Stomach (tissue), 9 donors: Measurements from ENCODE around the gene SVOPL. TPM values are rescaled to one million over a fixed set of nuclear protein-coding genes. Genes with fewer than 3 reads are reported as not detected.

Experiments
- DNase-seq, 2 donors: peaks; one replicate each; pipeline versions ENCODE4 v3.0.0 to v3.0.0-alpha.2; 2013 to 2019
- H3K27ac ChIP-seq, 5 donors: fragments of 200-600 bp in 4 of 5; sonication (generic) in 4 of 5; one replicate each; pipeline ENCODE4 v1.5.1; 2013 to 2019; ENCODE audit warnings: mild to moderate bottlenecking in 1 of 5, moderate library complexity in 1 of 5
- H3K27me3 ChIP-seq, 3 donors: fragments of 200-600 bp; sonication (generic); one replicate each; pipeline ENCODE4 v1.5.1; 2017 to 2019; ENCODE audit warnings: mixed run types in 1 of 3
- H3K36me3 ChIP-seq, 4 donors: fragments of 200-600 bp; sonication (generic); 1 replicate in 3 of 4; 2 replicates in 1 of 4; pipeline ENCODE4 v1.5.1; 2016 to 2019
- H3K4me1 ChIP-seq, 4 donors: fragments of 200-600 bp; sonication (generic); one replicate each; pipeline ENCODE4 v1.5.1; 2016 to 2019
- H3K4me3 ChIP-seq, 4 donors: fragments of 200-600 bp; sonication (generic) in 3 of 4; one replicate each; pipeline ENCODE4 v1.5.1; 2016 to 2019; ENCODE audit warnings: mild to moderate bottlenecking in 1 of 4
- H3K9me3 ChIP-seq, 4 donors: fragments of 200-600 bp; sonication (generic); one replicate each; pipeline ENCODE4 v1.5.1; 2016 to 2019
- CTCF ChIP-seq, 7 experiments: fragments of 450-650 bp in 4 of 7; fragments of 200-600 bp in 3 of 7; sonication (generic) in 3 of 7; IDR thresholded peaks; one replicate each; pipeline ENCODE4 v1.5.1; 2016 to 2019; ENCODE audit warnings: antibody characterized with exemption in 7 of 7, control low read depth in 2 of 7, mild to moderate bottlenecking in 1 of 7
- EP300 ChIP-seq: sonication (generic); formaldehyde crosslinking; IDR thresholded peaks from one replicate; pipeline ENCODE4 v1.6.1; 2017; ENCODE audit warnings: antibody characterized with exemption
- POLR2A ChIP-seq, 4 donors: fragments of 450-650 bp; IDR thresholded peaks; one replicate each; pipeline ENCODE4 v1.6.1; 2016; ENCODE audit warnings: antibody characterized with exemption in 4 of 4, control low read depth in 2 of 4, mild to moderate bottlenecking in 1 of 4, moderate library complexity in 1 of 4
- POLR2AphosphoS5 ChIP-seq, 3 donors: sonication (generic); formaldehyde crosslinking; IDR thresholded peaks; one replicate each; pipeline ENCODE4 v1.6.1; 2016; ENCODE audit warnings: antibody characterized with exemption in 3 of 3
- WGBS, 5 donors: extraction: QIAGEN DNeasy Blood & Tissue Kit in 3 of 5; methylation state at CpG; one replicate each; pipeline versions ENCODE4 v1.1.5 to v1.1.7; 2013 to 2018; 5-methylcytosine and 5-hydroxymethylcytosine counted together
- intact Hi-C: fragments of 100-400 bp; cut with DNase I; formaldehyde crosslinking; loops from one replicate; pipeline ENCODE4 v1.15.1; 2023; ENCODE audit warnings: low total_unique reads
- polyA plus RNA-seq, 3 donors: library from polyadenylated mRNA; stranded (reverse); fragments of 200-250 nt; gene quantifications; one replicate each; pipeline ENCODE4 v1.2.3, GENCODE V29; 2013
- total RNA-seq, 5 donors: library from RNA; depleted of rRNA; stranded (reverse); fragments of >200 nt; gene quantifications; one replicate each; pipeline versions ENCODE4 v1.1.0 to v1.2.3, GENCODE V29; 2014 to 2016
- donor health status: healthy with polysubstance abuse.
- donor health status: Bipolar disorder and iron deficiency.
- donor health status: healthy.

SVOPL gene
- total and polyA plus RNA-seq, 8 donors: under 0.01 to 2.3 (median 0.13) TPM; not detected in 5

GRCh38 chr7:138656952-138657351 lies 44.2 kb downstream of the SVOPL start:
- 90 to 100% (median 96%) methylated on average over 2 of the region's 2 CpGs for WGBS, 5 donors
- no peak for DNase-seq
- no peaks in the 10 kb centered on the region for H3K4me1 ChIP-seq
- H3K36me3 ChIP-seq: no peaks in the 10 kb centered on the region
- intact Hi-C loops: no loop called here
- peaks cover 0 to 33% (median 21%) of the 10 kb centered on the region in 4 donors for H3K9me3 ChIP-seq
- no peak overlapping the region for H3K4me3 ChIP-seq
- no peak for TF ChIP-seq EP300
- no peak for TF ChIP-seq POLR2AphosphoS5 (IDR thresholded peaks at IDR 0.05)
- no peak for TF ChIP-seq CTCF (IDR thresholded peaks at IDR 0.05)
- no peak for TF ChIP-seq POLR2A (IDR thresholded peaks at IDR 0.05)
- no peak overlapping the region for H3K27ac ChIP-seq
- H3K27me3 ChIP-seq: no peaks in the 10 kb centered on the region

DNA sequence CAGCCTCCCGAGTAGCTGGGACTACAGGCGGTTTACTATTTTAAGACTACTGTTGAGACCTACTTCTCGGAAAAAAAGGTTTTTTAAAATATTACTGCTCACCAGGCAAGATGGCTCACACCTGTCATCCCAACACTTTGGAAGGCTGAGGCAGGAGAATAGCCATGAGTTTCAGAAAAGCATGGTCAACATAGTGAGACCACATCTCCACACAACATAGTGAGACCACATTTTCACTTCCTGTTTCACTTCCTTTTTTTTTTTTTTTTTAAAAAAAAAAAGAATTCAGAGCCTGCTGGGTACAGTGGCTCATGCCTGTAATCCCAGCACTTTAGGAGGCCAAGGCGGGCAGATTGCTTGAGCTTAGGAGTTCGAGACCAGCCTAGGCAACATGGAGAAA lies 46.5 kb downstream of the SVOPL start:
- Histone ChIP-seq H3K36me3 (no peaks in the 10 kb centered on the region), H3K27ac (no peak overlapping the region), H3K9me3 (peaks cover 0 to 33% (median 21%) of the 10 kb centered on the region in 4 donors), H3K27me3 (no peaks in the 10 kb centered on the region), H3K4me1 (no peaks in the 10 kb centered on the region), H3K4me3 (no peak overlapping the region)
- no peak for TF ChIP-seq POLR2A (IDR thresholded peaks at IDR 0.05)
- TF ChIP-seq CTCF (IDR thresholded peaks at IDR 0.05): no peak
- TF ChIP-seq EP300: no peak
- TF ChIP-seq POLR2AphosphoS5 (IDR thresholded peaks at IDR 0.05): no peak
- intact Hi-C loops: no loop called here
- no peak for DNase-seq
- 72 to 95% (median 91%) methylated on average over 5 of the region's 5 CpGs for WGBS, 5 donors

DNA sequence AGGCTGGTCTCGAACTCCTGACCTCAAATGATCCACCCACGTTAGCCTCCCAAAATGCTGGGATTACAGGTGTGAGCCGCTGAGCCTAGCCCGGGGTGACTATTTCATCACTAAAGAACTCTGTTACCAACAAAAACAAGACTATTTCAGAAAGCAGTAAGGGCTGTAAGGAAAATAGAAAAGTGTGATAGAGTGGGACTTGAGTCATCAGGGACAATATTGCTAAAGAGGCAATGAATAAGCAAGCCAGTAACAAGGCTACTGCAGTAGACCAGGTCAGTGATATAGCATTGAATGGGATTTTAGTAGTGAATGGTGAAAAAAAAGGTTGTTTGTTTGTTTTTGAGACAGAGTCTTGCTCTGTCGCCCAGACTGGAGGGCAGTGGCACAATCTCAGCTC lies 51.7 kb downstream of the SVOPL start:
- 77 to 89% (median 83%) methylated on average over 5 of the region's 5 CpGs for WGBS, 5 donors
- DNase-seq: no peak

GRCh38 chr7:138645284-138645683 lies 55.9 kb downstream of the SVOPL start:
- H3K9me3 ChIP-seq: no peaks in the 10 kb centered on the region
- H3K27ac ChIP-seq: no peak overlapping the region
- TF ChIP-seq EP300: no peak
- no peak for TF ChIP-seq POLR2AphosphoS5 (IDR thresholded peaks at IDR 0.05)
- TF ChIP-seq POLR2A (IDR thresholded peaks at IDR 0.05): no peak
- no peak for TF ChIP-seq CTCF (IDR thresholded peaks at IDR 0.05)
- H3K4me3 ChIP-seq: no peak overlapping the region
- intact Hi-C loops: no loop called here
- WGBS, 5 donors: 89 to 94% (median 89%) methylated on average over 7 of the region's 7 CpGs
- H3K36me3 ChIP-seq: no peaks in the 10 kb centered on the region
- no peaks in the 10 kb centered on the region for H3K4me1 ChIP-seq
- no peaks in the 10 kb centered on the region for H3K27me3 ChIP-seq
- DNase-seq: no peak

More for the DNA sequence above, 51.7 kb downstream of the SVOPL start:
- no peaks in the 10 kb centered on the region for H3K36me3 ChIP-seq
- intact Hi-C loops: no loop called here
- peaks cover 0 to 26% (median 11%) of the 10 kb centered on the region in 4 donors for H3K9me3 ChIP-seq
- H3K4me1 ChIP-seq: no peaks in the 10 kb centered on the region
- no peak overlapping the region for H3K27ac ChIP-seq
- H3K4me3 ChIP-seq: no peak overlapping the region
- no peaks in the 10 kb centered on the region for H3K27me3 ChIP-seq
- TF ChIP-seq POLR2AphosphoS5 (IDR thresholded peaks at IDR 0.05) (no peak), CTCF (IDR thresholded peaks at IDR 0.05) (no peak)
